GM19023 (cell line): ENCODE measurements around the gene KCNMB2.

Source experiments
- ATAC-seq: cut with Tn5 transposase; IDR thresholded peaks from one replicate; pipeline ENCODE4 v1.9.1; 2021; ENCODE audit warnings: mild to moderate bottlenecking, moderate library complexity; ENCODE audit not compliant: unreplicated experiment

The KCNMB2 gene

DNA sequence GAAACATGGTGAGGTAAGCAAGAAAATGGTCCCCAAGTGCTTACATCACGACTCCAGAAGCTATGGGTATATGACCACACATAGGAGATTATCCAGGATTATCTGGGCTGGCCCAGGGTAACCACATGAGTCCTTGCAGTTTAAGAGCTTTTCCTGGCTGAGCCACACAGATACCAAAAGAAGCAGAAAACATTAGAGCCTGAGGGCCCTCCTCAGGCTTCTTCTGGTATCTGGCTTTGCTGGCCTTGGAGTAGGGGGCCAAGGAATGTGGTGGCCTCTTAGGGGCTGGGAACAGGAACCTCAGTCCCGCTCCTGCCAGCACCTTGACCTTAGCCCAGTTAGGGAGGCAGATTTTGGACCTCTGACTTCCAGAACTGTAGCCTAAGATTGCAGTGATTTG, 259.1 kb downstream of the KCNMB2 start:
- ATAC-seq, result no peak

DNA sequence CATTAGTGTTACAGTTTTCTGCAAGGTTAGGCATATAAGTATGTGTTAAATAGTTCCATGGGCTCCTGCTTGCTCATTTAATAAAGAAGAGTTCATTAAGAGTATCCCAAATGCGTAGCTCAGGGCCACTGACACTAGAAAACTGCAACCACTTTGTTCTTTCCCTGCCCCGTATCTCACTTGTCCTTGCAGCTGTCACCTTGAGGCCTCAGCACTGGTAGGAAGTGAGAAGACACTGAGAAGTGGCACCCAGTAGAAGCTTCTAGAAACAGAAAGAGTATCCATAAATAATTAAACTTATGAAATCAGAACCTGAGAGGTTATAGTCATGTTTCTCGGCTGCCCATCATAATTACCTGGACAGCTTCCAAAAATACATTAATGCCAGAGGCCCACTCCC, 266.0 kb downstream of the KCNMB2 start:
- no peak for ATAC-seq

DNA sequence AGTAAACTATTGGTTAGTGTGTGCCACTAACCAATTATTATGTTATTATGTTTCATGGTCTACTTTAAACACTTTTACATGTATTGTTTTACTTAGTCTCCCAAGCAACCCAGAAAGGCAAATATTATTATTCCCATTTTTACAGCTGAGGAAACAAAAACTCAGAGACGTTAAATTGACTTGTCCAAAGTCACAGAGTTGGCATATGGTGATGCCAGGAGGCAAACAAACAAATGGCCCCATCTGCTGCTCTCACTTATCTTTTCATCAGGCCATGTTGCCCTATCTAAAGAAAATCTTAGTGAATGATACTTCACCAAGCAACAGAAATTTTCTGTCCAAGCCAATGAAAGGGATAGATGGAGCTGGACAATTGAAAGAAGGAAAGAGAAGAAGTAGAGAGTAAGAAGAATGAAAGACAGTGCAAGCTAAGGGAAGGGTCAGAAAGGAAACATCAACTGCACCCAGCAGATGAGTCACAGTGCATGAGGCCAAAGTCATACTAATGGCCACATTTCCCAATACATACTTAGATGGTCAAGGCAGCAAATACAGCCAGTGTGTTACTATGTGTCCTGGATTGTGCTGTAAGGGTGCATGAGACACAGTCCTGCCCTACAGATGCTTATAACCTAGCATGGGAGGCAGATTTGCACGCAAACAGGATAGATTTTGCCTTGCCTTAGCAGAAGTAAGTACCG, 266.9 kb downstream of the KCNMB2 start:
- ATAC-seq, result no peak

DNA sequence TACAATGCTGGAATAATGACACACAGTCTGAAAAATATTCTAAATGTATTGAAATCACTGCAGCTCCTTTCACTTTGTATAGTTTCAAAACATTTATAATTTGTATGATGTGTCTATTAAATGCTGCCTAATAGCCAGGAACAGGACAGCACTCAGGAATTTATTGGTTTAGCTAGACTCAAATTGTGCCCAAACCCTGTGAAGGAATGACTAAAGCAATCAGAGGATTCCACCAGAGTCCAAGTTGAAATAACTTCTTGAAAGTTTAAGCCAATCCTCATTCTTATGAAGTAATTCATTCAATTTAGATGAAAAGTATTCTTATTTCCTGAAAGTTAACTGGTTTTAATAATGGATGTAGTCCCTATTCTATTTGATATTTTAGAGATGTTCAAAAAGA, 268.4 kb downstream of the KCNMB2 start:
- ATAC-seq, result no peak

DNA sequence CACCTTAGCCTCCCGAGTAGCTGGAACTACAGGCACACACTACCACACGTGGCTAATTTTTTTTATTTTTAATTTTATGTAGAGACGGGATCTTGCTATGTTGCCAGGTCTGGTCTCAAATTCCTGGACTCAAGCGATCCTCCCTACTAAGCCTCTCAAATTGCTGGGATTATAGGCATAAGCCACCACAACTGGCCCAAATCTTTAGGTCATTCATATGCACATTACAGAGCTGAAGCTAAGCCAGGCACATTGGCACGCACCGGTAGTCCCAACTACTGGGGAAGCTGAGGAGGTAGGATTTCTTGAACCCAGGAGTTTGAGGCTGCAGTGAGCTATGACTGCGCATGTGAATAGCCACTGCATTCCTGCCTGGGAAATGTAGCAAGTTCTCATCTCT, 269.5 kb downstream of the KCNMB2 start:
- ATAC-seq, result no peak

DNA sequence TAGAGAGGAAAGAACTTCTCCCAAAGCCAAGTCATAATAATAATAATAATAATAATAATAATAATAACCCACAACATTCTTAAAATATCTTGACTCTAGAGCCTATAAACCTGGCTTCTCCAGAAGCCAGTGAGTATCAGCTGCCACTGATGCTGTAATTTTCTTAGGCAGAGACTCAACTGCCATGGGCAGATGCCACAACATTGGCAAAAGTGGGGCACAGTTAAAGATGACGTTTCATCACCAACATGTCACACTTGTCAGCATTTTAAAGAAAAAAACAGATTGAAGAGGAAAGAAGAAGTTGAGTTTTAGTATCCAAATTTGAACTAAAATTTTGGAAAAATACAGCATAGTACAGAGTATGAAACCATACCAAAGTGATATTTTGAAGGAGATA, 270.4 kb downstream of the KCNMB2 start:
- no peak for ATAC-seq

DNA sequence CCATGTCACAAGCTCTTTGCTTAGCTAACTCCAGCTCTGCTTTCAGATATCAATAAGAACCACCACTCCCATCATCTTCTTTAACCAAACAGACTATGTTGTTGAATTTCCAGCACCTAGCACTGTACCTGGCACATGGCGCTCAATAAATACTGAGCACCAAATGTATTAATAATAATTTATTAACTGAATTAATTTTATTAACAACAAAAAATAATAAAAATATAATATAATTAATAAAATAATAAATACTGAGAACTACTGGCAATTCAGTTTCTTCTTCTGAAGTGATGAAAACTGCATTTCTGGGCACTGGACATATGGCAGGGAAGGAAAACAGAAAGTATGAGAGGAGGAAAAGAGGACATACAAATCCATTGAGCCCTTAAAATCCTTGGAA, 271.5 kb downstream of the KCNMB2 start:
- no peak for ATAC-seq

DNA sequence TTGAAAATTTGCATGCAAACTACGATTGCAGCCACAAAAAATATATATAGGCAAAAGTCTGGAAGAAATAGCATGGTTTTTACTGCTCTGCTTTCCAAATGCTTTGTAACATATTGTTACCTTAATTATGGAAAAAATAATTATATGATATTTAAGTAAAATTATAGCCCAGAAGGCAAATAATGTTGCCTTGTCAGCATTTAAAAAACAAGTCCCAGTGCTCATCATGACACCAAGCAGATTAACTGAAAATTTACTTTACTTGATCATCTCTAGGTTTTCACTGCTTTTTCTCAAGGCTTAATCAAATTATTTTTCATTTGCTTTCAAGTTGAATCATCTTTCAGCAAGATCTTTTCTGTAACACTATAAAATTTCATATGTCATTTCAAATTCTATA, 272.5 kb downstream of the KCNMB2 start:
- ATAC-seq, result no peak

DNA sequence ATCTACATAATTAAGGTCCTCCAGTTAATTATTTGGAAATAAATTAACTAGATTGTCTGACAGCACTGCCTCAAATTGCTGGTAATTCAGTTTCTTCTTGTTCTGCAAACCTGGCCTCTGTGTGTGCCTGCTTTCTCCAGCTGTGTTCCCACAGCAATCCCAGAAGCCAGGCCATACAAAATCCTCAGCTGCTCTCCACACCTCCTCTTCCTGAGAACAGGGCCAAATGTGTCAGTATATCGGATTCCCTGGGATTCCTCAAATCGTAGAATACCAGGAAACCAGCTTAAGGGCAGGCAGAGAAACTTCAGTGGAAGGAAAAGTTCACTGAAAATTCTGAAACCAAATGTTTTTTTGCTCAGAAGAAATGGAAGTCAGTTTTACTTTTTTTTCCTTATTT, 273.9 kb downstream of the KCNMB2 start:
- no peak for ATAC-seq

DNA sequence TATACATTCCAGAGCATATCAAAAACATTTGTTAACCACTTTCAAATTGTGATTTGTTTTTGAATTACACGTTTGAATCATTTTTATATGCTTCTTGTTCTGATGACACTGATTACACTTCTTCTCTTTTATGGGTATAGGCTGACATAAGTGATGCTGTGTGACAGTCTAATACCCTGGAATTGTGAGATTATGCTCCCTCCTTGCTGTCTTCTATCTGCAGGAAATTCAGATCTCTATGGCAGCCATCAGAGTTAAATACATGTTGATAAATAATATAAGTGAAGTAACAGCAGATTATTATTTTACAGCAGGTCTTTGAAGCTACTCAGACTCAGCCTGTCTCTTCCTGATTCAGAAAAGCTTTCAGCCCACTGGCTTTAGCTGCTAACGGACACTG, 286.5 kb downstream of the KCNMB2 start:
- ATAC-seq, result no peak

DNA sequence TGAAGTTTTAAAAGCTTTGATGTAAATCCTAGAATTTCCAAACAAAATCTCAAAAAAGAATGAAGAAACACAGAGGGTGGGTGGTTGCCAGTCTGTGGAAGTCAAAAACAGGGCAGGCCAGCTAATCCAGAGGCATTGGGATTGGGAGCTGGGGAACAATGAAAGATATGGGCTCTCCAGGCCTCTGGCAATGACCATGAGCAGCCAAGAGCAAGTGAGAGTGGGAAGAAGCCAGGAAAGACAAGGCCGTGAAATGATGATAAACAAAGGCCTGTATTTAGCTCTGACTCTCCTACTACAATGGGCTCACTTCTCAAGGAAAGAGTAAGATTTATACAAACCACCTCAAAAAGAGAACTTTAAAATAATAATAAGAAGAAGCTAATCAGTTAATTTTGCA, 286.9 kb downstream of the KCNMB2 start:
- no peak for ATAC-seq

DNA sequence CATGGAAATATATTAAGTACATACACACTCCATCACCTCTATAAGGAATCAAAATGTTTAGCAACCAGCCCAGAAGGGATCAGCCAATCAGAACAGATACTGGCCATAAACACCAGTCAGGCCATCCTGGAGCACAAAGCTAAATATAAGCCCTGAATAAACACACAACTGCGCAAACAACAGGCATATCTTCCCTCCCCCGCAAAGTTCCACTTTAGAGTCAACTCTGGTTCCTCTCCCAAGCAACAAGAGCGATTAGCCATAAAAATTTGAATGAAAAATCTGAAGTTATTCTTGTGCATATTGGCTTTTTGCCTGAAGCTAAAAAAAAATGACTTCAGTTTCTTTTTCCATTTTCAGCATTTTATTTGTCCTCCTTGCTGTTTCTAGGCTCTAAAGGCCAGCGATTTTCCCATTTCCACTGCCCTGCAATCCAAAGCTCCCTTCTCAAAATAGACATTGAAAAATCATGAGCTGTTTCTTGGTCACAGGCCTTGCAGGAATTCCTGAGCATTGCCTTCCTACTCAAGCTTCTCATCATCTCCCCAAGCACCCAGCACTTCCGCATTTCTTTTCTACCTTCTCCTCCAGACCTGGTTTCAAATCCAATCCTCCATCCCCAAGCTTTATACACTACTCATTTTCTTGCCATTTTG, 287.5 kb downstream of the KCNMB2 start:
- no peak for ATAC-seq

DNA sequence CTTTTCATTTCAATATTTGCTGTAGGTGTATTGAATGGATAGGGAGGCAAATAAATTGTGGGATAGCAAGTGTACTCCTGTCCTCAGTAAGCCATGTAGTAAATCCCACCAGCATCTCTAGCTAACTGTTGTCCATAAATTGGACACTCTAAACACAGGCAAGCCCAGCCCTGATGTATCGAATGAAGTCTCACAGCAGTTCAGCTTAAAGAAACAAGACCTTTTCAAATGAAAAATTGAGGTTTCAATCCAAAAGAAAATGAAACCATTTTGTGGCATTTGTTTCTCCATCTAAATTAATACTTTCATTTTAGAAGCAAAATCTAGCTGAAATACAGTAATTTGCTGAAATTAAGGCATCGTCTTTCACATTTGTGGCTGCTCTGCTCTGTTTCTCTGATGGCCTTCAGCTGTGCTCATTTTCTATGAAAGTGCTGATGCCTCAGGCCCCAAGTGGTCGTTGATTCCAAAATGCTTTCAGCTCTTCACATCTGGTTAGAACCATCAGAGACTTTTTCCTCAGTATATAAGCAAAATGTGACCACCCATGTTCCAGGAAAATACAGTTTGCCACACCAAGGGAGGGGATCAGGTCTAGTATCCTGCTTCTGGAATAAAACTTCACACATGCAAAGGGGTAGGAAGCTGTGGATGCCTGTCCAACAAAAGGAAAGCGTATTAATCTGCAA, 290.3 kb downstream of the KCNMB2 start:
- ATAC-seq, result peak; percentile 54

DNA sequence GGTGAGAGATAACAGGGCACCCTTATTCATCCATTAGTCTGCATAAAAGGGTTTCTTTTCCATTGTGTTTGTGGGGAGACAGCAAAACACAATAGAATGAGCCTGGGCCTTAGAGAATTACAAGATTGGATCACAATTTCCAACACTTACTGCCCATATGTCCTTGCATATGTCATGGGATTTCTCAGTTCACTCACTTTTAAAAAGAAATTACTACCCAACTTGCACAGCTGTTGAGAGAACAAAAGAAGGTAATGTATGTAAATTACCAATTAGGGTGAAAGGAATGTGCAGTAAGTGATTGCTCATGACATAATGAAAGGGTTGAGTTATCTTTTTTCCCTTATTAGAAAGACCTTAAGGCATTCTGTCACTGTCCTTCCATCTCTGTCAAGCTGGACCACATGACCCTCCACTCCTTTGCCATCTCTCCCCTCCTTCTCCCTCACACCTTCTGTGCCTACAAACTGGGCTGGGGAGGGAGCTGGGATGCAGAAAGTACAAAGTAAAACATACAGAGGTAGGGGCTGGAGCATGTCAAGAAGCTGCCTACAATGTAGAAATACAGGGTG, 291.1 kb downstream of the KCNMB2 start:
- ATAC-seq, result no peak

DNA sequence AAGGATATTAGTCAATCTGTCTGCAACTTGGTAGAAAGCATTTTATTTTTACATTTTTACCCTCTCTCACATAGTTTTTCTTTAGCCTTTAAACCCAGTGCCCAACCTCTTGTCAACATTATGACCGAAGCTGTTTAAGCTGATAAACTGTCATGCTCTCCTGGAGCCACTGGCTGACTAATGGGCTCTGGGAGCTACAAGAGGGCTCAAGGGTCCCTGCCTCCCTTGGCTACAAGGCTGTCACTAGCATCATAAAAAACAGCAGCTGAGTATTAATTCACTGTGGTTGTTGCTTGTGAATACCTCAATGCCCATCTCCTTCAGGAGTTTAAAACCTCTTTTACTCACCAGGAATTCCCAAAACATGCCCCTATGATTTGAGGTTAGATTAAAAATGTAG, 297.5 kb downstream of the KCNMB2 start:
- ATAC-seq, result no peak

DNA sequence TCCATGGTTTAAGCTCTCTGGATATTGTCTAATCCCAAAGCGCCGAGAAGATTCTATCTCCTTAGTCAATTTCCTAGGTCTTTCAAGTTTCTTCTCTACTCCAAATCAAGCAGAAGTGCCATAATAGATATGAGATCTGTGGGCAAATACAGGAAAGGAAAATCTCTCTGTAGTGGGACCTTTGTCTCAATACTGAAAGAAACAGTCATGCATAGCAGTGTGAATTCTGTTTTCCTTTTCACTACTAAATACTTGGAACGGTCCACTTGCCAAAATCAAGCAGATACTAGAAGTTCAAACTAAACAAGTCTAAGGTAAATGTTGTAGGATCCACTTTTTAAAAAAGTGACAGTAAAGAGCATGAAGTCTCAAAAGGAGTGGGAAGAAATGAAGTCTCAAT, 298.8 kb downstream of the KCNMB2 start:
- no peak for ATAC-seq

DNA sequence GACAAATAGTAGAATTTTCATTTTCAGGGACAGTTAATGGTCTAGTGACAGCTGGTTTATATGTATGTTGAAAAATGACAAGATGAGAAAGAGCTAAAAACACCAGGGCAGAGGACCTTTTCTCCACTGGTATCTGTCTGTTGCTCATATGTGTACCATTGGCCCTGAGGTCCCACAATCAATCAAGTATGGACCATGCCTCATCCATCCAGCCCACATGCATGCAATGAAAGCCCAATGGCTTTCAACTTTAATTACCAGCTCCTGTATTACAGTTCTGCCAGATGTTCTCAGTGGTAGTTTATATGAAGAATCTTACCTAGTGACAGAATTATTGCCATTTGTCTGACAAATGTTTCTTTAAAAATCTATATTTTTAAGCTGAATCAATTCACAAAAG, 301.3 kb downstream of the KCNMB2 start:
- ATAC-seq, result no peak

DNA sequence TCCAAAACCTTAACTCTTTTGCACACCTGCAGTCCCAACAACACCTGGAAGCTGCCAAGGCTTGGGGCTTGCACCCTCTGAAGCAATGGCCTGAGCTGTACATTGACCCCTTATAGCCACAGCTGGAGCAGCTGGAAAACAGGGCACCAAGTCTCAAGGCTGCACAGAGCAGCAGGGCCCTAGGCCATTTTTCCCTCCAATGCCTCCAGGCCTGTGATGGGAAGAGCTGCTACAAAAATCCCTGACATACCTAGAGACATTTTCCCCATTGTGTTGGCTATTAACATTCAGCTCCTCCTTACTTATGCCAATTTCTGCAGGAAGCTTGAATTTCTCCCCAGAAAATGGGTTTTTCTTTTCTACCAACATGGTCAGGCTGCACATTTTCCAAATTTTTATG, 304.4 kb downstream of the KCNMB2 start:
- ATAC-seq, result no peak

DNA sequence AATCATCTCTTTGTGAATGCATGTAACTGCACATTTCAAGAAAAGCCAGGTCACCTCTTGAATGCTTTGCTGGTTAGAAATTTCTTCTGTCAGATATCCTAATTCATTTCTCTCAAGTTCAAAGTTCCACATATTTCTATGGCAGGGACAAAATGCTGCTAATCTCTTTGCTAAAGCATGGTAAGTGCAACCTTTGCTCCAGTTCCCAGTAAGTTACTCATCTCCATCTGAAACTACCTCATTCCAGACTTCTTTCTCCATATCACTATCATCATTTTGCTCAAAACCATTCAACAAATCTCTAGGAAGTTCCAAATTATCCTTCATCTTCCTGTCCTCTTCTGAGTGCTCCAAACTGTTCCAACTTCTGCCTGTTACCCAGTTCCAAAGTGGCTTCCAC, 304.8 kb downstream of the KCNMB2 start:
- ATAC-seq, result no peak

DNA sequence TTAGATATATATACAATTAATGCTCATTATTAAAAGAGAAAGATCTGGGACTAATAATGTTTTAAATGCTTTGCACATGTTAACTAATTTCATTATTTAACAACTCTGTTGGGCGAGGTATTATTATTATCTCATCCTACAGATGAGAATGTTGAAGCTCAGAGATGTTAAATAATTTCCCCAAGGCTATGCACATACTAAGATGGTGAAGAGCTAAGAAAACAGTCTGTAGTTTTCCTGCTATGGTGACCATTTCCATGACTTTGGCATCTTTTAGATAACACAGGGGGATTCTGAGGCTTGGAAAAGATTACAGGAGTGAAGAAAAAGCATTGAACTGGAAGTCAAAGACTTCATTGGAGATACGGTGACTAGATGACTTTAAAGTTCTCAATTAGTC, 308.7 kb downstream of the KCNMB2 start:
- ATAC-seq, result no peak

DNA sequence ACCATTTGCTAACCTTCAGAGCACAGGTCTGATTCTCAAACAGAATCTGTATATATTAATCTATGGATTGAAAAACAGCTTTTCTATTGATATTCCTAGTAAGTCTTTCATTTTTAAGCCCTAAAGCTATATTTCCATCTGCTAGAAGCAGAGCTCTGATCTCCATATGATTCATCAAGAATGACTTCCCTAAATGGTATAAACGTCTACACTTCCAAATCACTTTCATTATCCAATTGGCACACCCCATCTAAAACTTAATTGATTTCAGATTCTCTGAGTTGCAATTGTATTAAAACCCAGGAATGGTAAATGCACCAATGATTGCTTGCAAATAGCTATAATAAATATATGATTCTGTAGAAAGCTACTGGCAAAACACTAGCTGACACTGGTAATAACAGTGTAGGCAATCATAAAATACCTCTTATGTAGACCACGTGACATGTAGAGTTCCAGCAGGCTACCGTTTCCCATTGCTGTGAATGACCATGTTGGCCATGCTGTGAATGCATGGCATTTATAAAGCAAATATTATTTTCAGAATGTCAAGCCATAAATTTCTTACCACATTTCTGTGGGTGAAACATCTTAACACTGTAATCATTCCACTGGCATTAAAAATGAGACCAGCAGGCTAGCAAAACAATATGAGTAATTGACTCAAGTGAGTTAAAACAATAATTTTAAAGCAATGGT, 309.3 kb downstream of the KCNMB2 start:
- no peak for ATAC-seq
